ENCODE results near the gene IRGQ.

- TF ChIP-seq, protein P1, sequence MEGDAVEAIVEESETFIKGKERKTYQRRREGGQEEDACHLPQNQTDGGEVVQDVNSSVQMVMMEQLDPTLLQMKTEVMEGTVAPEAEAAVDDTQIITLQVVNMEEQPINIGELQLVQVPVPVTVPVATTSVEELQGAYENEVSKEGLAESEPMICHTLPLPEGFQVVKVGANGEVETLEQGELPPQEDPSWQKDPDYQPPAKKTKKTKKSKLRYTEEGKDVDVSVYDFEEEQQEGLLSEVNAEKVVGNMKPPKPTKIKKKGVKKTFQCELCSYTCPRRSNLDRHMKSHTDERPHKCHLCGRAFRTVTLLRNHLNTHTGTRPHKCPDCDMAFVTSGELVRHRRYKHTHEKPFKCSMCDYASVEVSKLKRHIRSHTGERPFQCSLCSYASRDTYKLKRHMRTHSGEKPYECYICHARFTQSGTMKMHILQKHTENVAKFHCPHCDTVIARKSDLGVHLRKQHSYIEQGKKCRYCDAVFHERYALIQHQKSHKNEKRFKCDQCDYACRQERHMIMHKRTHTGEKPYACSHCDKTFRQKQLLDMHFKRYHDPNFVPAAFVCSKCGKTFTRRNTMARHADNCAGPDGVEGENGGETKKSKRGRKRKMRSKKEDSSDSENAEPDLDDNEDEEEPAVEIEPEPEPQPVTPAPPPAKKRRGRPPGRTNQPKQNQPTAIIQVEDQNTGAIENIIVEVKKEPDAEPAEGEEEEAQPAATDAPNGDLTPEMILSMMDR (IDR thresholded peaks at IDR 0.05), result no peak
- no peak for TF ChIP-seq ZFX (IDR thresholded peaks at IDR 0.05; ENCODE audit: borderline replicate concordance)
Observed at GRCh38 chr19:43589277-43589676, 6.7 kb downstream of the IRGQ start.
